Subcutaneous preadipocyte (primary cell): ENCODE data around the gene HBM. TPM values are rescaled to one million over a fixed set of nuclear protein-coding genes. Genes with fewer than 3 reads are reported as not detected.

Experiments used
- small RNA-seq: library from RNA; depleted of rRNA; stranded (forward); fragments of <200 nt; gene quantifications from one replicate; pipeline ENCODE3, GENCODE V24; 2012
- total RNA-seq: library from RNA; depleted of rRNA; stranded (reverse); fragments of >200 nt; gene quantifications from 2 replicates; pipeline ENCODE4 v1.2.3, GENCODE V29; 2012

Gene HBM
- total RNA-seq = not detected in 2 replicates

GRCh38 chr16:165539-166374, at the start of gene HBM:
TSS of gene HBM (plus strand) at chr16:165978. CDS start at chr16:165998, 20 bp downstream.

GRCh38 chr16:152141-153128, 13.3 kb upstream of the HBM start, which contains the start of gene HBZ:
TSS of gene HBZ (plus strand) at chr16:152644. CDS start at chr16:152910, 266 bp downstream.

GRCh38 chr16:172374-172941, 6.7 kb downstream of the HBM start, which contains the start of gene HBA2:
TSS of gene HBA2 (plus strand) at chr16:172876. CDS start at chr16:172913, 37 bp downstream.

GRCh38 chr16:176477-177382, 11.0 kb downstream of the HBM start, which contains the start of gene HBA1:
TSS of gene HBA1 (plus strand) at chr16:176680. CDS start at chr16:176717, 37 bp downstream.

GRCh38 chr16:180101-180675, 14.4 kb downstream of the HBM start, which contains the start of gene HBQ1:
TSS of gene HBQ1 (plus strand) at chr16:180459. CDS start at chr16:180487, 28 bp downstream.

Small RNA genes within 50 kb of the gene (small RNA-seq; reads per million reads assigned to genes)
- gene RF00019 = not detected

Other genes starting within 250 kb of the HBM start
- gene POLR3K, start 112.4 kb upstream of the HBM start, total RNA-seq = 2.9 and 3.5 TPM in 2 replicates
- 18.8 and 23.5 TPM in 2 replicates for gene SNRNP25, start 112.2 kb upstream of the HBM start, total RNA-seq
- 36.4 and 44.4 TPM in 2 replicates for gene RHBDF1, start 93.3 kb upstream of the HBM start, total RNA-seq
- 232 and 246 TPM in 2 replicates for gene MPG, start 87.8 kb upstream of the HBM start, total RNA-seq
- 14.0 and 21.7 TPM in 2 replicates for gene NPRL3, start 27.3 kb upstream of the HBM start, total RNA-seq
- not detected in 2 replicates for gene HBZ, start 13.3 kb upstream of the HBM start, total RNA-seq
- gene HBA2, start 6.9 kb downstream of the HBM start, total RNA-seq = 0.73 TPM in 1 of 2 replicates, not detected in the other
- gene HBA1, start 10.7 kb downstream of the HBM start, total RNA-seq = not detected in 2 replicates
- not detected in 2 replicates for gene HBQ1, start 14.5 kb downstream of the HBM start, total RNA-seq
- 35.6 and 43.8 TPM in 2 replicates for gene LUC7L, start 63.5 kb downstream of the HBM start, total RNA-seq
- gene FAM234A, start 68.8 kb downstream of the HBM start, total RNA-seq = 50.4 and 52.9 TPM in 2 replicates
- gene RGS11, start 110.0 kb downstream of the HBM start, total RNA-seq = 0.98 and 2.6 TPM in 2 replicates
- 0.37 TPM in 1 of 2 replicates, not detected in the other for gene ARHGDIG, start 114.6 kb downstream of the HBM start, total RNA-seq
- gene PDIA2, start 117.2 kb downstream of the HBM start, total RNA-seq = 0.20 TPM in 1 of 2 replicates, not detected in the other
- gene AXIN1, start 186.7 kb downstream of the HBM start, total RNA-seq = 16.9 and 19.9 TPM in 2 replicates
- 57.7 and 71.9 TPM in 2 replicates for gene MRPL28, start 204.6 kb downstream of the HBM start, total RNA-seq
- 38.9 and 44.6 TPM in 2 replicates for gene PGAP6, start 216.0 kb downstream of the HBM start, total RNA-seq
- gene NME4, start 231.2 kb downstream of the HBM start, total RNA-seq = 69.6 and 110 TPM in 2 replicates
- gene DECR2, start 235.9 kb downstream of the HBM start, total RNA-seq = 14.9 and 23.9 TPM in 2 replicates